Melanocyte of skin (primary cell): ENCODE data around the gene OR2AP1. TPM values are rescaled to one million over a fixed set of nuclear protein-coding genes. Genes with fewer than 3 reads are reported as not detected.

ENCODE experiments used
- total RNA-seq, 2 donors: library from RNA; depleted of rRNA; stranded (reverse); fragments of >200 nt; gene quantifications; 2 replicates each; pipeline ENCODE4 v1.2.3, GENCODE V29; 2012

OR2AP1 gene
- not detected for total RNA-seq

DNA sequence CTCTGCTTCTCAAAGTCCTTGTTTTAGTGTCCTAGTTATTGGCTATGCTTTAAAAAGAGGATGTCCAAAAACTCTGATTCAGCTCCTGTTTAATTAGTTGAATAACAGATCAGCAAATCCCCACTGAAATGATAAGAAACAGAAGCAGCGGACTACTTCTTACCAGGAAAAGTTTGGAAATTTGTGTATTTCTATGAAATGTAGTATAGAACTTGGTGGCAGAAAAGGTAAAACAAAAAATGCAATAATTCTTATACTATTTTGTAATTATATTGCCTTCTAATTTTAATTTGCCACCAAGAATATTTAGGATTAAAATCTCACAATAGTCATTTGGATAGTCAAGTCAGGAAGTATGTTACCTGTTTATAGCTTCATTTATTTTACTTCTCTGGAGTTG lies at the start of gene OR2AP1:
OR2AP1 (plus strand) TSS at position 301 of the 400 bp plus-strand sequence. CDS start 1,947 bp downstream, outside the sequence.

DNA sequence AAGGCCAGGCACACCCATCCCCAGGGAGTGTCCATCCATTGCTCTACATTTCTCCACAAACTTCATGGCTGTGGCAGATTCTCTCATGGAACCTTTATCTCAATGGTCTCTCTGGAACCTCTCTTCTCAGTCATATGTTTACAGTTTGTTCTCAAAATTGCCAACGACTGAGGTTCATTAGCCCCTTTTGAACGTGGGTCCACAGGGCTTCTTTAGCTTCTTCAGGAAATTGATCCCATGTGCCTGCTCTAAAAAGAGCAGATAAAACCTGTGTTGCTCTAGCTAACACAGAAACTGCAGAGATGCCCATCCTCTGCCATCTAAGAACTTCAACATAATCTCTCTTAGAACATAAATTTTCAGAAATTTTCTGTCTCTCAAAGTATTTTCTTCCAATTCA lies 23.0 kb upstream of the OR2AP1 start, which contains the start of gene OR6C4:
OR6C4 (plus strand) TSS at position 301 of the 400 bp plus-strand sequence. CDS start 1,625 bp downstream, outside the sequence.

Other genes with a start within 250 kb of the OR2AP1 start
- not detected for gene OR6C3, start 241.7 kb upstream of the OR2AP1 start, total RNA-seq
- not detected for gene OR6C75, start 209.5 kb upstream of the OR2AP1 start, total RNA-seq
- gene OR6C65, start 171.9 kb upstream of the OR2AP1 start, total RNA-seq: not detected
- not detected for gene OR6C76, start 146.2 kb upstream of the OR2AP1 start, total RNA-seq
- gene OR6C2, start 128.4 kb upstream of the OR2AP1 start, total RNA-seq: not detected
- not detected for gene OR6C70, start 102.3 kb upstream of the OR2AP1 start, total RNA-seq
- not detected for gene OR6C68, start 80.1 kb upstream of the OR2AP1 start, total RNA-seq
- gene OR6C4, start 22.9 kb upstream of the OR2AP1 start, total RNA-seq: not detected
- not detected for gene OR10P1, start 64.4 kb downstream of the OR2AP1 start, total RNA-seq
- gene ITGA7, start 135.4 kb downstream of the OR2AP1 start, total RNA-seq: 1 to 10 TPM; 1.3 to 3.8 TPM
- gene BLOC1S1, start 143.6 kb downstream of the OR2AP1 start, total RNA-seq: 10 to 100 TPM; 30.3 to 53.0 TPM
- 1 to 10 TPM; 1.0 to 1.3 TPM for gene RDH5, start 147.9 kb downstream of the OR2AP1 start, total RNA-seq
- 1,000 to 10,000 TPM; 1,571 to 2,230 TPM for gene CD63, start 156.5 kb downstream of the OR2AP1 start, total RNA-seq
- 1 to 10 TPM; 3.3 to 9.3 TPM for gene GDF11, start 170.7 kb downstream of the OR2AP1 start, total RNA-seq
- 10 to 100 TPM; 44.7 to 69.9 TPM for gene SARNP, start 245.3 kb downstream of the OR2AP1 start, total RNA-seq
- gene ORMDL2, start 245.6 kb downstream of the OR2AP1 start, total RNA-seq: 10 to 100 TPM; 12.7 to 16.3 TPM